GM23338 (cell line): ENCODE results near the gene UBAC2. TPM values are rescaled to one million over a fixed set of nuclear protein-coding genes. Genes with fewer than 3 reads are reported as not detected.

Experiments
- ATAC-seq: fragments of 200-7000 bp; cut with Tn5 transposase; 3 replicates; pipeline ENCODE4 v1.9.1; 2020
- DNase-seq: peaks from one replicate; pipeline ENCODE4 v3.0.0-alpha.2; 2015; ENCODE audit warnings: low spot score
- H2AFZ ChIP-seq: fragments of 200-600 bp; sonication (generic); 2 replicates; pipeline ENCODE4 v1.8.0; 2016; ENCODE audit warnings: antibody characterized with exemption, mild to moderate bottlenecking, moderate library complexity
- H3F3A ChIP-seq: fragments of 200-600 bp; sonication (generic); replicated peaks from 2 replicates; pipeline ENCODE4 v1.8.0; 2017; ENCODE audit warnings: antibody characterized with exemption, mixed run types, low read depth
- H3K27ac ChIP-seq: fragments of 200-600 bp; sonication (generic); 2 replicates; pipeline ENCODE4 v1.6.1; 2016; ENCODE audit warnings: low read depth
- H3K27me3 ChIP-seq: fragments of 200-600 bp; sonication (generic); 2 replicates; pipeline ENCODE4 v1.8.0; 2016; ENCODE audit warnings: mild to moderate bottlenecking, mixed run types, moderate library complexity; ENCODE audit not compliant: insufficient read depth
- H3K36me3 ChIP-seq: fragments of 200-600 bp; sonication (generic); 2 replicates; pipeline ENCODE4 v1.8.0; 2016; ENCODE audit warnings: mild to moderate bottlenecking; ENCODE audit not compliant: insufficient read depth
- H3K4me1 ChIP-seq: fragments of 200-600 bp; sonication (generic); 2 replicates; pipeline ENCODE4 v1.8.0; 2016; ENCODE audit warnings: mild to moderate bottlenecking, moderate library complexity; ENCODE audit not compliant: insufficient read depth
- H3K4me2 ChIP-seq: fragments of 200-600 bp; sonication (generic); 2 replicates; pipeline ENCODE4 v1.7.1; 2017; ENCODE audit warnings: mixed run types
- H3K4me3 ChIP-seq: fragments of 200-600 bp; sonication (generic); 2 replicates; pipeline ENCODE4 v1.6.1; 2016; ENCODE audit warnings: mixed run types
- H3K79me2 ChIP-seq: fragments of 200-600 bp; sonication (generic); replicated peaks from 2 replicates; pipeline ENCODE4 v1.8.0; 2017; ENCODE audit warnings: mild to moderate bottlenecking; ENCODE audit not compliant: insufficient read depth
- H3K9me2 ChIP-seq: fragments of 200-600 bp; sonication (generic); 2 replicates; pipeline ENCODE4 v1.8.0; 2017; ENCODE audit not compliant: insufficient read depth
- H4K20me1 ChIP-seq: fragments of 200-600 bp; sonication (generic); replicated peaks from 2 replicates; pipeline ENCODE4 v1.8.0; 2017; ENCODE audit warnings: mild to moderate bottlenecking; ENCODE audit not compliant: insufficient read depth
- H3K27ac Mint-ChIP-seq: 2 replicates; pipeline ENCODE4 v1.8.0; 2020; ENCODE audit warnings: inconsistent platforms, mild to moderate bottlenecking, moderate library complexity, mixed read lengths
- H3K27me3 Mint-ChIP-seq: 3 replicates; pipeline ENCODE4 v1.8.0; 2022; ENCODE audit warnings: low read depth, mild to moderate bottlenecking, moderate library complexity, mixed read lengths, inconsistent platforms; ENCODE audit not compliant: insufficient read depth, poor library complexity
- H3K36me3 Mint-ChIP-seq: 3 replicates; pipeline ENCODE4 v1.8.0; 2021; ENCODE audit warnings: low read depth, mild to moderate bottlenecking, inconsistent platforms, moderate library complexity, mixed read lengths
- H3K4me1 Mint-ChIP-seq: 3 replicates; pipeline ENCODE4 v1.8.0; 2020; ENCODE audit warnings: mild to moderate bottlenecking, inconsistent platforms, mixed read lengths
- H3K4me3 Mint-ChIP-seq: 3 replicates; pipeline ENCODE4 v1.8.0; 2021; ENCODE audit warnings: moderate library complexity, mild to moderate bottlenecking, inconsistent platforms, mixed read lengths
- H3K9me3 Mint-ChIP-seq: 3 replicates; pipeline ENCODE4 v1.8.0; 2020; ENCODE audit warnings: moderate library complexity, mild to moderate bottlenecking, inconsistent platforms, mixed read lengths
- CREB1 ChIP-seq: fragments of 250-450 bp; sonication (Bioruptor Pico); IDR thresholded peaks from 2 replicates; pipeline ENCODE4 v1.5.0; 2020; ENCODE audit warnings: low read depth, mild to moderate bottlenecking, moderate library complexity
- ETS1 ChIP-seq: IDR thresholded peaks from 2 replicates; pipeline ENCODE4 v1.6.1; 2016; ENCODE audit warnings: antibody characterized with exemption
- EZH2 ChIP-seq: fragments of 200-600 bp; sonication (generic); IDR thresholded peaks from one replicate; pipeline ENCODE4 v1.8.0; 2017; ENCODE audit warnings: antibody characterized with exemption, mild to moderate bottlenecking, low read depth; ENCODE audit not compliant: unreplicated experiment
- EZH2phosphoT487 ChIP-seq: fragments of 200-600 bp; sonication (generic); IDR thresholded peaks from one replicate; pipeline ENCODE4 v1.8.1; 2018; ENCODE audit warnings: antibody characterized with exemption; ENCODE audit not compliant: unreplicated experiment
- JUNB ChIP-seq: IDR thresholded peaks from one replicate; pipeline ENCODE4 v1.6.1; 2016; ENCODE audit warnings: antibody characterized with exemption; ENCODE audit not compliant: unreplicated experiment
- NANOG ChIP-seq: IDR thresholded peaks from 2 replicates; pipeline ENCODE4 v1.6.1; 2016; ENCODE audit warnings: antibody characterized with exemption, borderline replicate concordance
- POLR2AphosphoS5 ChIP-seq: IDR thresholded peaks from 2 replicates; pipeline ENCODE4 v1.6.1; 2016; ENCODE audit warnings: antibody characterized with exemption, low read depth
- STAT1 ChIP-seq: IDR thresholded peaks from one replicate; pipeline ENCODE4 v1.6.1; 2016; ENCODE audit warnings: antibody characterized with exemption; ENCODE audit not compliant: unreplicated experiment
- ZNF114 ChIP-seq: fragments of 250-450 bp; sonication (Bioruptor Pico); IDR thresholded peaks from 2 replicates; pipeline ENCODE4 v1.5.0; 2020; ENCODE audit warnings: mild to moderate bottlenecking, moderate library complexity
- ZNF331 ChIP-seq: fragments of 250-450 bp; sonication (Bioruptor Pico); IDR thresholded peaks from 2 replicates; pipeline ENCODE4 v1.5.0; 2020; ENCODE audit warnings: low read depth, mild to moderate bottlenecking, moderate library complexity
- ZNF462 ChIP-seq: fragments of 250-450 bp; sonication (Bioruptor Pico); IDR thresholded peaks from 2 replicates; pipeline ENCODE4 v1.5.0; 2020; ENCODE audit warnings: mild to moderate bottlenecking, moderate library complexity
- polyA plus RNA-seq: library from polyadenylated mRNA; unstranded; fragments of >200 nt; fragmentation: Nextera tagmentation; extraction: Ambion mirVana; gene quantifications from 2 replicates; pipeline ENCODE4 v1.2.1, GENCODE V29; 2016
- total RNA-seq: library from RNA; depleted of rRNA; stranded (reverse); fragments of >200 nt; shearing (Covaris generic); gene quantifications from 2 replicates; pipeline ENCODE4 v1.2.3, GENCODE V29; 2014
- TF ChIP-seq, protein P1 (sequence below), 2 experiments: fragments of 200-600 bp in 1 of 2; sonication (generic) in 1 of 2; conservative IDR thresholded peaks; 2 replicates each; pipeline versions ENCODE4 v1.5.1 to v1.6.1; 2016 to 2017; ENCODE audit warnings: antibody characterized with exemption in 2 of 2, low read depth in 2 of 2, mild to moderate bottlenecking in 2 of 2, moderate library complexity in 1 of 2
- TF ChIP-seq, protein P2 (sequence below): IDR thresholded peaks from one replicate; pipeline ENCODE4 v1.6.1; 2018; ENCODE audit warnings: antibody characterized with exemption; ENCODE audit not compliant: unreplicated experiment

The UBAC2 gene
- total and polyA plus RNA-seq, 2 experiments from 2014 or later, result 37.9 to 76.9 TPM

DNA sequence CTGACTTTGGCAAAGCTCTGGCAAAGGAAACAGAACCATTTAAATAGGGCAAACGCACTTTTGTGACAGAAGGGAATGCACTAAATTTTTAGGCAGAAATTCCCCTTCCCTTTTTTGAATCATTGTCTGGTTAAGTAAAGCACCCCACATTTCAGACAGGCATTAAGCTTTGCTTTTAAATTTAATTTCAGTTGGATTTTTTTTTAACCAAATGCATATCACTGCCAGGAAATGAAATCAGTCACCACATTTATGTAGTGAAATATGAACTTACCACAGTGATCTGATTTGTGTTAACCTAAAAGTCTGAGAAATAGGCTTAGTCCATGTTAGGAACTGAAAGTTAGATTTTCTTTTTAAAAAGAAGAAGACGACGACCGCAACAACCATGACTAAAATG lies 95.7 kb downstream of the UBAC2 start:
- Mint-ChIP-seq H3K9me3 (no peaks in the 10 kb centered on the region), H3K36me3 (no peaks in the 10 kb centered on the region), H3K27me3 (no peaks in the 10 kb centered on the region), H3K4me3 (no peak overlapping the region), H3K4me1 (peaks cover 8% of the 10 kb centered on the region; the same call in 2 of the 3 replicates), H3K27ac (no peak overlapping the region)
- ATAC-seq, result no peak
- Histone ChIP-seq H3K79me2 (0 out of 2 replicates have a peak, but pooled peaks cover 3% of the 10 kb centered on the region), H3K36me3 (no peaks in the 10 kb centered on the region), H2AFZ (no peak overlapping the region), H3K9me2 (no peaks in the 10 kb centered on the region), H3K4me2 (no peak overlapping the region), H4K20me1 (peaks cover 11% of the 10 kb centered on the region; the same call in 1 of the 2 replicates), H3F3A (no peaks in the 10 kb centered on the region), H3K4me1 (no peaks in the 10 kb centered on the region), H3K4me3 (no peak overlapping the region), H3K27me3 (no peaks in the 10 kb centered on the region), H3K27ac (no peak overlapping the region)
- no peak for TF ChIP-seq EZH2phosphoT487
- no peak for TF ChIP-seq EZH2
- TF ChIP-seq, protein P1, sequence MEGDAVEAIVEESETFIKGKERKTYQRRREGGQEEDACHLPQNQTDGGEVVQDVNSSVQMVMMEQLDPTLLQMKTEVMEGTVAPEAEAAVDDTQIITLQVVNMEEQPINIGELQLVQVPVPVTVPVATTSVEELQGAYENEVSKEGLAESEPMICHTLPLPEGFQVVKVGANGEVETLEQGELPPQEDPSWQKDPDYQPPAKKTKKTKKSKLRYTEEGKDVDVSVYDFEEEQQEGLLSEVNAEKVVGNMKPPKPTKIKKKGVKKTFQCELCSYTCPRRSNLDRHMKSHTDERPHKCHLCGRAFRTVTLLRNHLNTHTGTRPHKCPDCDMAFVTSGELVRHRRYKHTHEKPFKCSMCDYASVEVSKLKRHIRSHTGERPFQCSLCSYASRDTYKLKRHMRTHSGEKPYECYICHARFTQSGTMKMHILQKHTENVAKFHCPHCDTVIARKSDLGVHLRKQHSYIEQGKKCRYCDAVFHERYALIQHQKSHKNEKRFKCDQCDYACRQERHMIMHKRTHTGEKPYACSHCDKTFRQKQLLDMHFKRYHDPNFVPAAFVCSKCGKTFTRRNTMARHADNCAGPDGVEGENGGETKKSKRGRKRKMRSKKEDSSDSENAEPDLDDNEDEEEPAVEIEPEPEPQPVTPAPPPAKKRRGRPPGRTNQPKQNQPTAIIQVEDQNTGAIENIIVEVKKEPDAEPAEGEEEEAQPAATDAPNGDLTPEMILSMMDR (conservative IDR thresholded peaks at IDR 0.05; ENCODE audit: low read depth in 2 of 2), result no peak
- no peak for TF ChIP-seq ETS1
- TF ChIP-seq ZNF462 (CRISPR knock-in tag), result no peak
- TF ChIP-seq POLR2AphosphoS5, result no peak
- TF ChIP-seq ZNF114 (CRISPR knock-in tag), result no peak
- TF ChIP-seq, protein P2, sequence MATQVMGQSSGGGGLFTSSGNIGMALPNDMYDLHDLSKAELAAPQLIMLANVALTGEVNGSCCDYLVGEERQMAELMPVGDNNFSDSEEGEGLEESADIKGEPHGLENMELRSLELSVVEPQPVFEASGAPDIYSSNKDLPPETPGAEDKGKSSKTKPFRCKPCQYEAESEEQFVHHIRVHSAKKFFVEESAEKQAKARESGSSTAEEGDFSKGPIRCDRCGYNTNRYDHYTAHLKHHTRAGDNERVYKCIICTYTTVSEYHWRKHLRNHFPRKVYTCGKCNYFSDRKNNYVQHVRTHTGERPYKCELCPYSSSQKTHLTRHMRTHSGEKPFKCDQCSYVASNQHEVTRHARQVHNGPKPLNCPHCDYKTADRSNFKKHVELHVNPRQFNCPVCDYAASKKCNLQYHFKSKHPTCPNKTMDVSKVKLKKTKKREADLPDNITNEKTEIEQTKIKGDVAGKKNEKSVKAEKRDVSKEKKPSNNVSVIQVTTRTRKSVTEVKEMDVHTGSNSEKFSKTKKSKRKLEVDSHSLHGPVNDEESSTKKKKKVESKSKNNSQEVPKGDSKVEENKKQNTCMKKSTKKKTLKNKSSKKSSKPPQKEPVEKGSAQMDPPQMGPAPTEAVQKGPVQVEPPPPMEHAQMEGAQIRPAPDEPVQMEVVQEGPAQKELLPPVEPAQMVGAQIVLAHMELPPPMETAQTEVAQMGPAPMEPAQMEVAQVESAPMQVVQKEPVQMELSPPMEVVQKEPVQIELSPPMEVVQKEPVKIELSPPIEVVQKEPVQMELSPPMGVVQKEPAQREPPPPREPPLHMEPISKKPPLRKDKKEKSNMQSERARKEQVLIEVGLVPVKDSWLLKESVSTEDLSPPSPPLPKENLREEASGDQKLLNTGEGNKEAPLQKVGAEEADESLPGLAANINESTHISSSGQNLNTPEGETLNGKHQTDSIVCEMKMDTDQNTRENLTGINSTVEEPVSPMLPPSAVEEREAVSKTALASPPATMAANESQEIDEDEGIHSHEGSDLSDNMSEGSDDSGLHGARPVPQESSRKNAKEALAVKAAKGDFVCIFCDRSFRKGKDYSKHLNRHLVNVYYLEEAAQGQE, result no peak
- TF ChIP-seq NANOG, result no peak
- no peak for TF ChIP-seq ZNF331 (CRISPR knock-in tag)
- no peak for TF ChIP-seq JUNB
- TF ChIP-seq STAT1, result no peak
- TF ChIP-seq CREB1 (CRISPR knock-in tag), result no peak
- no peak for DNase-seq
